EL (cell line): ENCODE results near the gene PPP2R1B.
"Not testable (repeated sequence)": the region's sequence is repeated elsewhere in the genome, so short reads cannot be mapped to it uniquely, and the experiment has no call there.

Experiments used
- DNase-seq: peaks from one replicate; pipeline ENCODE4 v3.0.0-alpha.2; 2016

PPP2R1B gene

DNA sequence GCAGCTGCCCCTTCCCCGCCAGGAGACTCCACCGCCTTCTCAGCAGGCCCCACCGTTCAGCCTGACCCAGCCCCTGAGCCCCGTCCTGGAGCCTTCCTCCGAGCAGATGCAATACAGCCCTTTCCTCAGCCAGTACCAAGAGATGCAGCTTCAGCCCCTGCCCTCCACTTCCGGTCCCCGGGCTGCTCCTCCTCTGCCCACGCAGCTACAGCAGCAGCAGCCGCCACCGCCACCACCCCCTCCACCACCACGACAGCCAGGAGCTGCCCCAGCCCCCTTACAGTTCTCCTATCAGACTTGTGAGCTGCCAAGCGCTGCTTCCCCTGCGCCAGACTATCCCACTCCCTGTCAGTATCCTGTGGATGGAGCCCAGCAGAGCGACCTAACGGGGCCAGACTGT is 42.6 kb downstream of the PPP2R1B start:
- no peak for DNase-seq

DNA sequence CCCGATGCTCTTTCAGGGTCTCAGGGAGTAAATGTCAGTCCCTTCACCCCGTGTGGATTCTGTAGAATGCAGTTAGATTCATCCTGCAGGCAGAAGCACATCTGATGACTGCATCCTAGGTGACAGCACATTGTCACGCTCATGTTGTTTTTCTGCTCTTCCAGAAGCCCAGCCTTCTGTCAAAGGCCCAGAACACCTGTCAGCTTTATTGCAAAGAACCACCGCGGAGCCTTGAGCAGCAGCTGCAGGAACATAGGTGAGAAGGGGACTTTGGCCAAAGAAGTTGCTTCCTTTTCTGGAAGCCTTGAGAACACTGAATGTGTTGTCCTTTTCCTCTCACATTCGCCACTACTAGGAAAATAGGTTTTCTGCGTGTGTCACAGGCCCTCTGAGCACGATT is 43.7 kb downstream of the PPP2R1B start:
- no peak for DNase-seq

DNA sequence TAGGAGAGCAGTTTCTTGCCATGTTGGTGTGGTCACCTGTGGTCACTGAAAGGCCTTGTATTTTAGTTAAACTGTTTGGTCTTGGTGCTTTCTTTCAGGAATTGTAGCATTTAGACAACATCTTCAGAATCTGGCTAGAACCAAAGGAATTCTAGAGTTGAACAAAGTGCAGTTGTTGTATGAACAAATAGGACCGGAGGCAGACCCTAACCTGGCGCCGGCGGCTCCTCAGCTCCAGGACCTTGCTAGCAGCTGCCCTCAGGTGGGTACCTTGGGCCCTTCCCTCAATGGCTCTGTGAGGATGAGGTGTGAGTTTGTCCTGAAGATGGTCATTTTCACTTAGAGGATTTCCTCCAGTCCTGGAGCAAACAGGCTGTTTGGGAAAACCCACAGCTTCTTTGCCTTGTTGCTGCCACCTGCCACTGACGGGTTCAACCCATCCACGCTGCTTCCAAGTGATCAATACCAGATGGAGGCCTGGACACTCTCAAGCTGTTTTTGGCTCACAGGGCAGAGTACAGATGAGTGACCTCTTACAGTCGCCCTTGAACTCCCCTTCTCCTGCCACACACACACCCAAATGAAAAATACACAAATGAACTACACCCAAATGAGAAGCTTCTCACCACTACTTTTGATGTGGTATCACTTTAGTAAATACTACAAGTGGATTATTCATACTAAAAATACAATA is 45.2 kb downstream of the PPP2R1B start:
- no peak for DNase-seq

DNA sequence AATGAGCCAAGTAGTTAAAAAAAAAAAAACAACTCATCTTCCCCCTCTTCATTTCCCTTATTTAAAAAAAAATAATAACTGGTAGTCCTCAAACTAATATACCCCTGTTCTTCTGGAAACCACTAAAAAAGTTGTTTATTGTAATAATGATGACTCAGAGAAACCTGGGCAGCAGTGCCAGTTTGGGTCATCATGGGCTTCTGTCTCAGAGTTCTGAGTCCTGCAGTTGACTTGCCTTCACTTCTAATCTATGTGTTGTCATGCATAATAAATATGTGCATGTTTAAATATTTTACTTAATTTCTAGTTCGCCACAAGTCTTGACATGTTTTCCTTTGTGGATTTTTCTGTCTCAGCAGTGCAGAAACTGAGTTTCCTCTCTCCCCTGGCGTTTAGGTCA is 46.8 kb downstream of the PPP2R1B start:
- peak; percentile 33 for DNase-seq

DNA sequence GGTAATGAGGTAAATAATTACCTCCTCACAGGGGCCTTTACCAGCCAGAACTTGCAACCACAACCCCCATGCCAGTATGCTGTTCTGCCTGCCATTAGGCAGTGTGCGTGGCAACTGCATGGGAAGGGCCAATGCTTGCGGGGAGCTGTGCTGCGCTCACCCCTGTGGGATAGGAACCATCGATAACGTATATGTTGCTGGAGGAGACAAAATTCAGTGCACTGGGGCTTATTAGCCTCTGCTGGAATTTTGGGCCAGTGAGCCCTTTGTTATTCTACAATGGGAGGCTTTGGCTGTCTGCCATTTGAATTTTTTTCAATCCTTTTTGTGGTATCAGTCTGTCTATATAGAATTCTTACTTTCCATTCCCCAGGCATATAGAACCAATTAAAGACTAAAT is 47.3 kb downstream of the PPP2R1B start:
- peak; percentile 30 for DNase-seq

DNA sequence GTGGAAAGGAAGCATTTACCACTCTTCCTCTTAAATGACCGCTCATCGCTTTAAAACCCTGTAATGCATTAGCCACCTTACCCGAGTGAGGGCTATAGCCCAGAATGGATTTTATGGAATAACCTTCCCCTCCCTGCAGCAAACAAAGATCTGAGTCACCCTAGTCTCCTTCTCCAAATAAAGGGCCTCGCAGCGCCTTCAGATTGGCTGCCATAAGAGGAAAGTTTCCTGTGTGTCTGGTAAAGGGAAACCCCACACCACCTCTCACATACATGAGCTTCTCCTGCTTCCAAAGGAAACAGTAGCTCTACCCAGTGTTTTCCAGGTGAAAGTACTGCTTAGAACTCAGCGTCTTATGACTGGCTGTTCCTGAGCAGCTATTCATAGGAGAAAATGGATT is 47.8 kb downstream of the PPP2R1B start:
- DNase-seq: peak; percentile 69

DNA sequence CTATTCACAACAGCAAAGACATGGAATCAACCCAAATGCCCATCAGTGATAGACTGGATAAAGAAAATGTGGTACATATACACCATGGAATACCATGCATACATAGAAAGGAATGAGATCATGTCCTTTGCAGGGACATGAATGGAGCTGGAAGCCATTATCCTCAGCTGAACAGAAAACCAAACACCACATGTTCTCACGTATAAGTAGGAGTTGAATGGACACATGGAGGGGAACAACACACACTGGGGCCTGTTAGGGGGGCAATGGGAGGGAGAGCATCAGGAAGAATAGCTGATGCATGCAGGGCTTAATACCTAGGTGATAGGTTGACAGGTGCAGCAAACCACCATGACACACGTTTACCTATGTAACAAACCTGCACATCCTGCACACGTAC is 48.5 kb downstream of the PPP2R1B start:
- DNase-seq: not testable (repeated sequence)

DNA sequence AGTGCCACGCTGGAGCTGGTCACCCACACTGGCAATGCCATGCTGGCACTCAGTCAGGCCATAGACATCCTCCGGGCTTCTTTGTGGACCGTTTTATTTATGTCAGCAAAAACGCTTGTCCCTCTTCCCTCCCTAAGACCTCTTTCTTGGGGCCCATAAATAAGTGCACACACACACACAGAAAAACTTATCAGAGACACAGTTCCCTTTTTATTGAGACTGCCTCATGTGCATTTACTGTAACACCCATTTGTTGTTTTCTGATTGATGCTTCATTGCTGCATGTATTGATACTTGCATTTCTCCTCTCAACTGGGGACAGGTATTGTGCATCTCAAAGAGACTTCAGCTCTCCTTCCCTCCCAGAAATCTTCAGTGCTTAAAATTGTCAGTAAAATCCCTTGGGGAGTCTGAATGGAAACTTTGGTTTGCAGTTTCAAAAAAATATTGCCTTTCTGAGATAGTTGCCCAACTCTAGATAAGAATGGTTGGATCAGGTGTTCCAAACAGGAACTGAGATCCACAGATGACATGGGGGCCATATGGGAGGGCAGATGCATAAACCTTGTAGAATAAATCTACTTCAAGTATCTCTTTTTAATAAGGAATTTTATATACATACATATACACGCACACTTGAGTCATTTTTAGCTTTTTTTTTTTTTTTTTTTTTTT is 50.9 kb downstream of the PPP2R1B start:
- no peak for DNase-seq

DNA sequence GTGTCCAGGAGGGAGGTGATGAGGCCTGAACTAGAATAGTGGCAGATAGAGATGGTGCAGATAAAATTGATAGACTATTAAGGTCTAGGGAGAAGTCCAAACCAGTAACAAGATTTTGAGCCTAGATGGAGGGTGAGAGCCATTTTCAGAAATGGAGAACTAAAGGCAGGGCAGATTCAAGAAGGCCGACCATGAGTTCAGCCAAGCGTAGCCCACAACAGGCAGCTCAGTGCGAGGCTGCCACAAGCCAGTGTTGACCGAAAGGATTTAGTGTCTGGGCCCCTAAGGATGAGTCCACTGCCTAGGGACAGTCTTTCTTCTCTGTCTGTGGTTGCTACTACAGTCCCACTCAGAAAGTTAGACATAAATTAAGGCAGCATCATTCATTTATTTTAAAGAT is 51.7 kb downstream of the PPP2R1B start:
- DNase-seq: no peak

DNA sequence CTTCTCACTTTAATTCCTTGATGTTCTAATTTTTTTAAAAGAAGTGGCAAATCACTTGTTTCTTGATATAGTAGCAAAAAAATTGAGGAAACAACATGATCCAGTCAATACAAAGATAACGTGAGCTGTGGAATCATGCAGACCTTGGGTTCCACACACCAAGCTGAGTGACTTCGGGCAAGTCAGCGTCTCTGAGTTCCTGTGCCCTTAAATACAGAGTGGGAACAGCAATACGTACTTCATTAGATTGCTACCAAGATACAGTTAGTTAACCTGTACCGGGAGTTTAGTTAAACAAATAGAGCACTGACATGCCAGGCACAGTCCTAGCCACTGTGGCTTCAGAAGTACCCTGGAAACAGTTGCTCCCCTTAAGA is 58.5 kb downstream of the PPP2R1B start:
- no peak for DNase-seq

DNA sequence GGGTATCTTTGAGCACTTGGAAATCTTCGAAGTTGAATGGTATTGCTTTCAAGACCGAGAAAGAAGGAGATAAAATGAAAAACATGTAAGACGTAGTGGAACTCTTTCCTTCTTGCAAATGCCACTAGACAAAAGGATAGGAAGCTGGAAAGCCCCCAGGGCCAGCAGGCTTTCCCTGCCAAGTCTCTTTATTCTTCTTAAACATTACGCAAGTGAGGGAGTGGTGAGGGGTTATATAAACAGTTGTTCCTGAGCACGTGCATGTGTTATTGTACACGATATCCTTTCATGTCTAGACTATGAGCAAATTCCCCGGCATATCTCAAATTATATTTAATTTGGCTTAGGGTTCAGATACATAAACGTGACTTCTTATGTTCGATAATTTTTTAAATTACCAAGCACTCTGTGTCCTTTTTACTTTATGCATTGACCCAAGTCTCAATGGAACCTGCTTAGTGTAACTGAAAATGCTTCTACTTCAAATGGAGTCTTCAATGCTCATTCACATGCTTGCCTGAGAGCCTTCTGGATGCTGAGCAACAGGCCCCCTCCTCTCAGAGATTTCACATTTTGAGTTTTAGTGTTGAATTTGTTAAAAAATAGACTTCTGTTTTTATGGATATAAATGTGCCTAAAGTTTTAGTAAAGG is 59.0 kb downstream of the PPP2R1B start:
- peak; percentile 54 for DNase-seq

DNA sequence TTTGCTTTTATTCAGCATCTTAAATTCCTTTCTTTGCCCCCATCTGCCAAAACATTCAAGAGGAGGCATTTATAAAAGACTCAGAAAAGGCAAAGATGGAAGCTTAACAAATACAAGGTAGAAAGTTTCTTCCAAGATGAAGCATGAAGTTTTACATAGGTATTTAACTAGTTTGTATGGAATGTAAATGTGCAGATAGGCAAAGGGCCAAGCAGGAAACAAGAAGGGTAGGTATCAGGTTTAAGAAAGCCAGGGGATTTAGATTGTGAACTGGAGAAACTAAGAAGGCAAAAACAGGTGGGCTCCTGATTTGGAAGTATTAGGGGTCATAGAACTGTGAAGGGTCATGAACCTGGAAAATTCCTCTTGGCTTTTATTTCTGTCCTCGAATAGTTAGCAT is 62.6 kb downstream of the PPP2R1B start:
- no peak for DNase-seq

DNA sequence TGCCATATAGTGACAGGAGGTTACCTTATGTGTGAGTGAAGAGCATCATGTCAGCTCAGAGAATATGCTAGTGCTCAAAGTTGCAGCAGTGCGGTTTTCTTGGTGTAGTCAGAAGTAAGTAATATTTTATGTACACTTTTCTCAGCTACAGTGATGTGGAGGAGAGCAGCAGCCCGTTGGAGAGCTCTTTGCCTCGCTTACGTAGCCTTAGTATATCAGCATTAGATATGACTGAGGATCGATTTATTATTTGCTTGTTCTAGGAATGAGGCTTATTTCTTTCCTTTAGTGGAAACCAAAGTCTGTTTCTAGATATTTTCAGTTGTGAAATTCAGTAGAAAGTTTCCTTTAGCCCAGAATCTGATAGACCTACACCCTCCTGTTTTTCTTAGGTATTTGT is 63.6 kb downstream of the PPP2R1B start:
- DNase-seq: no peak

DNA sequence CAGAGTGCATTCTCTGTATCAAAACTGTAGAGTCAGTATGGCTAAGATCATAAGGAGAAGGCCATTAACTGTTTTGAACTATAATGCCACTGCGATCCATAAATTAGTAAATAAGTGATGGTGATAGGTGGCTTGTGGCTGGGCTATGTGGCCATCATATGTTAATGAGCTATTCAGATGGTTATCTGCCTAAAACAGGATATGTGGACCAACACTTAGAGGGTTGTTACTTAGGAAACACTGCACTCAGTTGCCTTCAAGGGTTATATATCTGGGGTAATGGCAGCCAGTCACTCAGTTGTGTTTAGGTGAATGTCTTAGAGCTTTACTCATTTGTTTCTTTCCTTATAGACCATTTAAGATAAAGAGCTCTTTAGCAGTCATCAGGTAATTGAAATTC is 66.0 kb downstream of the PPP2R1B start:
- DNase-seq: no peak

DNA sequence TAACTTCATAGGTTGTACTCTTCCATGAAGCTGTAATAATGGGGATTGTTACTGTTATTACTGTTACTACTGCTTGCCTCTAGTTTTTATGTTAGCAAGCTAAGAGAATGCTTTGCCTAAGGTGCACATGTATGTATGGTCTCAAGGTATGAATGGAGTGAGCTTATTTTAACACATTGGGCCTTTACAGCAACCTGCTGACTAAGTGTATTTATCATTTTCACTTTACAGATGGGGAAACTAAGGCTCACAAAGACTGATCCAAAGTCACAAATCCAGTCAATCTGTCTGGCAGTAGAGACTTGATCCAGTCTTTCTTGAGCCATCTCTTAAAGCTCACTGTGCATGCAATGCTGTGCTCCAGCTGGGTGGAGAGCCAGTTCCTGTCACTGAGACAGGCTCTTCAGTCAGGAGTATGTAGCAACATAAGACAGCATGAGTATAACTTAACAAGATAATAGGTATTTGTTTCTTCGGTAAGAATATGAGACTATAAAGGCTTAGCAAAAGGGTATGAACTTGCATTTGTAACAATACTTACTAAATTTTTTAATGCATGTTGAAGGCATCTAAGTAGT is 66.5 kb downstream of the PPP2R1B start:
- DNase-seq: no peak

DNA sequence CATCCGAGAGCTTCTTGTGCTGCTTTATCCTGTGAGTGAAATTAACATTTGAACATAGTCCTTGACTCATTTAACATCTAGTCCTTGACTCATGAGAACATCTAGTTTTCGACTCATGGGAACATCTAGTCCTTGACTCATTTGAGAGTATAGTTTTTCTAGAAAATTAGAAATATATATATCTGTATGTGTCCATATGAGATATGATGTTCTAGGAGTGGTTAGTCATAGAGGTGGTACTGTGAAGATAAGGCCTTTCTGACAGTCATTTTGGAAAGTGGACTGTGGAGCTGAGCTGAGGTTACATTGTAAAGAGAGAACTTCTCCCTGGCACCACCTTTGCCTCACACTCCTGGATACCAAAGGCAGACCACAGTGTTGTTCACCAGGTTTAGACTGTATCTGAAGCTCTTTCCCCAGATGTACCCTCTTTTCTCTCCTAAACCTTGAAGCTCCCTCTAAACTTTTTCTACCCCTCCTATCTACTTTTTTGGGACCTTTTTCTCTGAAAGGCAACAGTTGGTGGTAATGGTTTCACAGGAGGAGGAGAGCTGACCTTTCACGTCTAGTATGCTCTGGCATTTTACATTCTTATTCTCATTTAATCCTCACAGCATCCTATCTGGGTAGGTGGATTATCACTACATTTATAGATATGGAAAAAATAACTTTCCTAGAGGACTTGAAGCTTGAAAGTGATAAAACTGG is 67.2 kb downstream of the PPP2R1B start:
- no peak for DNase-seq

DNA sequence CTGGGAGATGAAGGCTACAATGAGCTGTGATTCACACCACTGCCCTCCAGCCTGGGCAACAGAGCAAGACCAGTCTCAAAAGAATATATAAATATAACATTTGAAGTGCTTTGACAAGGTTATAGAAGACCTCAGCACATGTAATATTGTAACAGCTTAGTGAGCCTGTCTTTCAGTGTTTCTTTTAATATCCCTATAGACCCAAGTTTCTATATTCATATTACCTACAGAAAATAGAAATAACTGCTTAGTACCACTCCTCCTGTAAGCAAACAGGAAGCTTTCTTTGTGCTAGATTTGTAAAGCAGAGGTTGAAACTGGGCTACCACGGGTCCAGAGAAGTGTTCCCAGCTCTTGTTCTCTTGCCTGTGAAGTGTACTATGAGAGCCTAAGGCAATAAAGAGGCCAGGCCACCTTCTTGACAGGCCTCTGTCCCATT is 68.2 kb downstream of the PPP2R1B start:
- no peak for DNase-seq

DNA sequence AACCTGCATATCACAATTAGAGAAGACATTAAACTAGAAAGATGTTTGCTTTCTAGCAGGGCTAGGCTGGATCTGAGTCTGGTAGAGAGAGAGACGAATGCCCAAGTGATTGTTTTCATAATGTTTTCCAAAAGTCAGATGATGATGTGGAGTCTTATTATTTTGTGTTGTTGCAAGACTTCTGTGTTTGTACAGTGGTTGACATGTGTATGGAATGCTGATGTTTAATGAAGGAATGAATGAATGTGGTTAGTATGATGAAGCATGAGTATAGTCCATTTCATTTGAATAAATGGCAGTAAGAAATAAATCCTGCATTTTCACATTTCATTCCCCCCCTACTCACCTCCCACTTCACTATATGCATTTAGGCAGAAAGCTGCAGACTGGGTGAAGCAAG is 69.6 kb downstream of the PPP2R1B start:
- peak; percentile 23 for DNase-seq

DNA sequence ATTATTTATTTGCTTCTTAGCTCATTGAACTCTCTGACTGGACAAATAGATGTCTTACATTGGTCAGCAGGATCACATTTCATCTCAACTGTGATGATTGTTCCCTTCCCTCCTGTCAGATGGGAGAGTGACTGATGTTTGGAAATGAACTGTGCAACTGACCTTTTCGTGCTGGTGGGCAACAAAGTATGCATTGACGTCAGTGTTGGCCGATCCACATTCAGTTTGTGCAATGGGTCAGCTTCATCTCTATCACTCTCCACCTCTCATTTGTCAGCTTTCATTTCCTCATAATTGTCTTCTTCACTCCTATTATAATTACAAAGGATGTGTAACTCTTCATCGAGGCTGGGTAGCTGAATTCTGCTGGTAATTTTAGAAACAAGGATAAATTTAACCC is 71.3 kb downstream of the PPP2R1B start:
- no peak for DNase-seq

DNA sequence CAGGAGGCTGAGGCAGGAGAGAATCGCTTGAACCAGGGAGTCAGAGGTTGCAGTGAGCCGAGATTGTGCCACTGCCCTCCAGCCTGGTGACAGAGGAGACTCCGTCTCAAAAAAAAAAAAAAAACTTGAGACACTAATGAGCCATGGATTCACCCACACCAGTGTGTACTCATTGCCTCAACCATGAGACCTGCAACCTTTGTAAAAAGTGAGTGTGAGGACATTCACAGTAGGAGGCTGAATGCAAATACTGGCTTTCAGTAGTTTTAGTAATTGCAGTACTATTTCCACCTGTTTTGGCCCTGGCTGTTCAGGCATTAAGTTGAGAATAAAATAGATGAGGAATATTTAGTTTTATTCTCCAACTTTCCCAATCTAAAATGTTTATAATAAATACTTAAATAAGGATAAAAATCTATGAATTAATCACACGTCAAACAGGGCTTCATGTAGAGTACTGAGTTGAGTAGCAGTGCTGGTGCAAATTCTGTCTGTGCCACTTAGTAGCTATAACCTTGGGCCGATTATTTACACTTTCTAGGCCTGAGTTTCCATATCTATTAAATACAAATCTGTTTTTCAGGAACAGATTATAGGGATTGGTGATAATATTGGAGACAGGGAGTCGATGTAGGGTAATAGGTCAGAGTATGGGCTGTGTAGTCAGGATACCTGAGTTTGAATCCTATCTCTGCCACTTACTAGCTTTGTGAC is 72.8 kb downstream of the PPP2R1B start:
- no peak for DNase-seq

DNA sequence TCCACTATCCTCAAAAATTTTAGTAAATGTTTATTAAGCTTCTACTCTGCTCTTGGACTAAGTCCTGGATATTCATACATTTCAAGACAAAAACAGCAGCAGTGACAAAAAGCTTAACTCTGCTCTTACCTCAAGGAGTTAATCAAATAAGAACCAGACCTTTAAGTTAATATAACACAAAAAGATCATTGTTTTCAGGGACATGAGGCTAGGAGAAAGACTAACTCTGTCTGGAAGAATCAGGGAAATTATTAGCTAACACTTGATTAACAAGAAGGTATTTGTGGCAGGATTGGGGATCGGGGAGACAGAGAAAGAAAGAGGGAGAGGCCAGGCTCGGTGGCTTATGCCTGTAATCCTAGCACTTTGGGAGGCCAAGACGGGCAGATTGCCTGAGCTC is 74.4 kb downstream of the PPP2R1B start:
- DNase-seq: no peak

DNA sequence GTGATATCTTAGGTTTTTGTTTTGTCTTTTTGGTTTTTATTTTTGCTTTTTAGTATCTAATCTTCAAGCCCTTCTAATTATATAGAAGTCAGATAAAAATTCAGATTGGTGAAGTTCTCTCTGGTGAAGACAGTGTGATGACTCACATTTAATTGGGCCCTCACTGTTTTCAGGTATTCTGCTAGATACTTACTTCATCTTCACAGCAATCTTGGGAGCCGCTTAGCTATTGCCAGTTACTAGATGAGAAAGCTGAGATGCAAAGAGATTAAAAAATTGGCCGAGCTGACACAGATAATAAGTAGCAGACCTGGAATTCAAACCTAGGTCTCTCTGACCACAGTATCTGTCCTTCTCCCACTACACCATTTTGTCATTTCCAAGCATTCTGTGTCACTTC is 75.0 kb downstream of the PPP2R1B start:
- no peak for DNase-seq

DNA sequence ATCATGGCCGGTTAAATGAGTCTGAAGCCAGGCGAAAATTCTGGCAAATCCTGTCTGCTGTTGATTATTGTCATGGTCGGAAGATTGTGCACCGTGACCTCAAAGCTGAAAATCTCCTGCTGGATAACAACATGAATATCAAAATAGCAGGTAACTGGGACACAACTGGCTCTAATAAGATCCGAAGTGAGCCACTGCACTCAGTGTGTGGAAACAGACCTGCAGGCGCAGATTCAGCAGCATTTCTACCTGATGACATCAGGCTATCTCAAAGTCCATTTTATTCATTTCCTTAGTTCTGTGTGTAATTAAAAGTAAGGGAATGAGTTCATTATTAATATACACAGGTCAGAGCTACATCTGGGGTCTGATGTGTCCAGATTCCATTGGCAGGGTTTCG is 78.2 kb downstream of the PPP2R1B start:
- no peak for DNase-seq
